GM12874 (cell line): Measurements from ENCODE around the gene DUSP10.

Experiments
- TF ChIP-seq, protein P1 (sequence below): IDR thresholded peaks from 2 replicates; pipeline ENCODE4 v1.5.1; 2011; ENCODE audit warnings: low read depth, mild to moderate bottlenecking, control low read depth, low read length, moderate library complexity; ENCODE audit not compliant: insufficient read depth

DUSP10 gene

DNA sequence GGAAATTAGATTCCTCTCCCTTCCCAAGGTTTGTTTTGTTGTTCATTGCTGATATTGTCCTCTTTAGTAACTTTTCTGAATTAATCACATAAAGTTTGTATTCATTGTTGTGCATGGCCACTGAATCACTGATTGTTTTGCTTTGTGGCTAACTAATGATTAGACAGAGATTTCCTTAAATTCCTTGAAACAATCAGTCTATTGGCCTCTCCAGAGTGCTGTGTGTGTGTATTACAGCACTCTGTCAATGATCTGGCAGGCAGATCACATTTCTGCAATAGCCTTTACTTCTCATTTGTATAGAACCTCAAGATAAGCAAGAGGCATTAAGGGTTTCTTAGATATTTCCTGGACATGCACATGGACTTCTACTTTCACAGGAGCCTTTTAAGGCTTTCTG lies 78.6 kb downstream of the DUSP10 start:
- TF ChIP-seq, protein P1, sequence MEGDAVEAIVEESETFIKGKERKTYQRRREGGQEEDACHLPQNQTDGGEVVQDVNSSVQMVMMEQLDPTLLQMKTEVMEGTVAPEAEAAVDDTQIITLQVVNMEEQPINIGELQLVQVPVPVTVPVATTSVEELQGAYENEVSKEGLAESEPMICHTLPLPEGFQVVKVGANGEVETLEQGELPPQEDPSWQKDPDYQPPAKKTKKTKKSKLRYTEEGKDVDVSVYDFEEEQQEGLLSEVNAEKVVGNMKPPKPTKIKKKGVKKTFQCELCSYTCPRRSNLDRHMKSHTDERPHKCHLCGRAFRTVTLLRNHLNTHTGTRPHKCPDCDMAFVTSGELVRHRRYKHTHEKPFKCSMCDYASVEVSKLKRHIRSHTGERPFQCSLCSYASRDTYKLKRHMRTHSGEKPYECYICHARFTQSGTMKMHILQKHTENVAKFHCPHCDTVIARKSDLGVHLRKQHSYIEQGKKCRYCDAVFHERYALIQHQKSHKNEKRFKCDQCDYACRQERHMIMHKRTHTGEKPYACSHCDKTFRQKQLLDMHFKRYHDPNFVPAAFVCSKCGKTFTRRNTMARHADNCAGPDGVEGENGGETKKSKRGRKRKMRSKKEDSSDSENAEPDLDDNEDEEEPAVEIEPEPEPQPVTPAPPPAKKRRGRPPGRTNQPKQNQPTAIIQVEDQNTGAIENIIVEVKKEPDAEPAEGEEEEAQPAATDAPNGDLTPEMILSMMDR, result no peak

DNA sequence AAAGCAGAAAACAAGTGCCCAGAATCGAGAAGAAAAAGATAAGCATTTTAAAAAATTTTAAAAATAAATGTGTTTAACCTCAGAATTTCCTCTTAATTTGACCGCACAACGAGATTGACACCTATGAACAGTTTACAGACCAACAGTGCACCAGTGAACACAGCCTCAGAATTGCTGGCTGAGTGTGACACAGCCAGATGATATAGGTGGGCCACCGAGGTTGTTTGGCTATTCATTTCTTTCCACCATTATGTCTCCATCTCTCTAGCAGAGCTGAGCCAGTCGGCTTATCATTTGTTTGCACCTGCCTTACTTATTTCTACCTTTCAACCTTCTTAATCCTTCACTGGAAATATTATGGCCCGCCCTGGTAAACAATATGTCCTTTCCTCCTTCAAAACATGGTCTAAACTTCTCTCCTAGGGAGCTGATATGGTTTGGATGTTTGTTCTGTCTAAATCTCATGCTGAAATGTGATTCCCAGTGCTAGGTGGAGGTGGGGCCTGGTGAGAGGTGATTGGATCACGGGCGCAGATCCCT lies 86.1 kb downstream of the DUSP10 start:
- TF ChIP-seq, protein P1, result no peak
